SHP77 (cell line): ENCODE measurements around the gene CLEC4C.
"Not testable (repeated sequence)": the region's sequence is repeated elsewhere in the genome, so short reads cannot be mapped to it uniquely, and the experiment has no call there.

ENCODE experiments used
- DNase-seq, 2 experiments: peaks; one replicate each; lab custom pipeline; 2025; lab: John Stamatoyannopoulos, UW

CLEC4C gene

GRCh38 chr12:7747246-7747645 lies at the start of gene CLEC4C:
CLEC4C (minus strand) TSS chr12:7747375; CDS start chr12:7747348, 27 bp downstream.
- DNase-seq, result no peak

- no peak for DNase-seq
These were observed 46.0 kb upstream of the CLEC4C start for GRCh38 chr12:7793211-7793610.

- DNase-seq, result not testable (repeated sequence)
These were observed 41.8 kb upstream of the CLEC4C start, which contains the start of gene NANOG for GRCh38 chr12:7788884-7789528. NANOG (plus strand) TSS chr12:7789402; CDS start chr12:7789615, 213 bp downstream.

GRCh38 chr12:7788294-7788660 lies 41.1 kb upstream of the CLEC4C start:
- no peak for DNase-seq

GRCh38 chr12:7787574-7788293 lies 40.6 kb upstream of the CLEC4C start:
- DNase-seq, result no peak

- DNase-seq, result no peak
These were observed 37.5 kb upstream of the CLEC4C start for GRCh38 chr12:7784701-7785100.

GRCh38 chr12:7783433-7783832 lies 36.3 kb upstream of the CLEC4C start:
- DNase-seq, result not testable (repeated sequence)

- DNase-seq, result no peak
These were observed 34.9 kb upstream of the CLEC4C start for GRCh38 chr12:7782055-7782454.

- DNase-seq, result no peak
These were observed 34.1 kb upstream of the CLEC4C start for GRCh38 chr12:7781274-7781673.

GRCh38 chr12:7769999-7770398 lies 22.8 kb upstream of the CLEC4C start:
- no peak for DNase-seq

- no peak for DNase-seq
These were observed 11.6 kb upstream of the CLEC4C start for GRCh38 chr12:7758766-7759140.

GRCh38 chr12:7756993-7757392 lies 9.8 kb upstream of the CLEC4C start:
- DNase-seq, result no peak

GRCh38 chr12:7755668-7756067 lies 8.5 kb upstream of the CLEC4C start:
- DNase-seq, result not testable (repeated sequence)

- DNase-seq, result not testable (repeated sequence)
These were observed 5.1 kb upstream of the CLEC4C start for GRCh38 chr12:7751941-7752922.

- no peak for DNase-seq
These were observed 4.2 kb upstream of the CLEC4C start for GRCh38 chr12:7751394-7751793.

GRCh38 chr12:7750350-7750749 lies 3.2 kb upstream of the CLEC4C start:
- DNase-seq, result no peak

GRCh38 chr12:7749442-7749841 lies 2.3 kb upstream of the CLEC4C start:
- DNase-seq, result no peak

GRCh38 chr12:7748852-7749251 lies 1.7 kb upstream of the CLEC4C start:
- no peak for DNase-seq

- DNase-seq, result no peak
These were observed 14.2 kb downstream of the CLEC4C start for GRCh38 chr12:7732993-7733392.

- DNase-seq, result no peak
These were observed 15.7 kb downstream of the CLEC4C start for GRCh38 chr12:7731486-7731885.

- DNase-seq, result not testable (repeated sequence)
These were observed 16.2 kb downstream of the CLEC4C start for GRCh38 chr12:7730984-7731383.

- DNase-seq, result no peak
These were observed 17.4 kb downstream of the CLEC4C start for GRCh38 chr12:7729746-7730145.
